SK-N-SH (cell line): Measurements from ENCODE around the gene ETHE1. TPM values are rescaled to one million over a fixed set of nuclear protein-coding genes. Genes with fewer than 3 reads are reported as not detected.

Experiments
- CTCF ChIA-PET: fragments of 300-600, 350-600 bp; formaldehyde crosslinking; extraction: SDS; loops from one replicate; lab custom pipeline; 2021; lab: Yijun Ruan, JAX
- POLR2A ChIA-PET: fragments of 350-600 bp; sonication (Branson Sonifier 250); formaldehyde crosslinking; extraction: SDS; loops from one replicate; lab custom pipeline; 2020; ENCODE audit warnings: antibody characterized with exemption, inconsistent platforms; lab: Yijun Ruan, JAX
- DNase-seq: peaks from one replicate; pipeline ENCODE4 v3.0.0; 2012
- H2AFZ ChIP-seq: fragments of 200-600 bp; sonication (generic); 2 replicates; pipeline ENCODE4 v1.8.1; 2016; ENCODE audit warnings: antibody characterized with exemption, mild to moderate bottlenecking, low read depth
- H3F3A ChIP-seq: fragments of 200-600 bp; sonication (generic); replicated peaks from 2 replicates; pipeline ENCODE3; 2016; ENCODE audit warnings: antibody characterized with exemption, mild to moderate bottlenecking; ENCODE audit not compliant: insufficient read depth
- H3K27ac ChIP-seq, 2 experiments: fragments of 200-500 bp in 1 of 2; fragments of 200-600 bp in 1 of 2; sonication (Bioruptor generic) in 1 of 2; sonication (generic), shearing (Covaris generic) in 1 of 2; 2 replicates each; pipeline versions ENCODE4 v1.5.1 to v1.6.1; 2014 to 2016; ENCODE audit warnings: low read depth in 2 of 2, inconsistent platforms in 1 of 2, low read length in 1 of 2, mild to moderate bottlenecking in 1 of 2, mixed read lengths in 1 of 2
- H3K27me3 ChIP-seq: fragments of 200-600 bp; sonication (generic), shearing (Covaris generic); 2 replicates; pipeline ENCODE4 v1.6.1; 2016; ENCODE audit warnings: mixed run types; ENCODE audit not compliant: insufficient read depth
- H3K36me3 ChIP-seq, 2 experiments: fragments of 200-500 bp in 1 of 2; fragments of 200-600 bp in 1 of 2; sonication (Bioruptor generic) in 1 of 2; sonication (generic) in 1 of 2; replicated peaks in 1 of 2; 2 replicates each; pipeline versions ENCODE3 to v1.5.1; 2014 to 2016; ENCODE audit warnings: low read length in 1 of 2, mild to moderate bottlenecking in 1 of 2; ENCODE audit not compliant: insufficient read depth in 2 of 2, control insufficient read depth in 1 of 2
- H3K4me1 ChIP-seq, 2 experiments: fragments of 200-500 bp in 1 of 2; fragments of 200-600 bp in 1 of 2; sonication (Bioruptor generic) in 1 of 2; sonication (generic), shearing (Covaris generic) in 1 of 2; 2 replicates each; pipeline versions ENCODE4 v1.5.1 to v1.6.1; 2014 to 2016; ENCODE audit warnings: low read depth in 1 of 2, low read length in 1 of 2, mixed run types in 1 of 2; ENCODE audit not compliant: insufficient read depth in 2 of 2, control insufficient read depth in 1 of 2
- H3K4me2 ChIP-seq: fragments of 200-600 bp; sonication (generic), shearing (Covaris generic); 2 replicates; pipeline ENCODE4 v1.6.1; 2017; ENCODE audit warnings: mixed run types
- H3K4me3 ChIP-seq, 2 experiments: fragments of 200-500 bp in 1 of 2; fragments of 200-600 bp in 1 of 2; sonication (Bioruptor generic) in 1 of 2; sonication (generic), shearing (Covaris generic) in 1 of 2; 2 replicates each; pipeline versions ENCODE4 v1.5.1 to v1.8.1; 2014 to 2016; ENCODE audit warnings: low read depth in 2 of 2, inconsistent platforms in 1 of 2, low read length in 1 of 2, mild to moderate bottlenecking in 1 of 2, mixed read lengths in 1 of 2, moderate library complexity in 1 of 2
- H3K79me2 ChIP-seq: fragments of 200-600 bp; sonication (generic); 2 replicates; pipeline ENCODE4 v1.8.1; 2017; ENCODE audit warnings: mild to moderate bottlenecking; ENCODE audit not compliant: insufficient read depth
- H3K9ac ChIP-seq: fragments of 200-600 bp; sonication (generic); 2 replicates; pipeline ENCODE4 v1.6.1; 2017; ENCODE audit warnings: mixed run types
- H3K9me2 ChIP-seq: fragments of 200-600 bp; sonication (generic); 2 replicates; pipeline ENCODE4 v1.6.1; 2017; ENCODE audit warnings: mixed run types
- H3K9me3 ChIP-seq: fragments of 200-600 bp; sonication (generic); 2 replicates; pipeline ENCODE4 v1.6.1; 2017; ENCODE audit warnings: mixed run types, mild to moderate bottlenecking, moderate library complexity
- H4K20me1 ChIP-seq: fragments of 200-600 bp; sonication (generic); 2 replicates; pipeline ENCODE4 v1.6.1; 2017; ENCODE audit warnings: mild to moderate bottlenecking, mixed run types; ENCODE audit not compliant: insufficient read depth
- CHD2 ChIP-seq: fragments of 150-350 bp; IDR thresholded peaks from 2 replicates; pipeline ENCODE4 v1.6.1; 2018; ENCODE audit warnings: low read length; ENCODE audit not compliant: partially characterized antibody
- EP300 ChIP-seq, 2 experiments: IDR thresholded peaks; 2 replicates each; pipeline versions ENCODE4 v1.4.0 to v1.6.1; 2012; ENCODE audit warnings: borderline replicate concordance in 1 of 2, low read depth in 1 of 2, low read length in 1 of 2
- FOXM1 ChIP-seq: IDR thresholded peaks from 2 replicates; pipeline ENCODE4 v1.4.0; 2012; ENCODE audit warnings: low read depth, mild to moderate bottlenecking
- JUND ChIP-seq: IDR thresholded peaks from 2 replicates; pipeline ENCODE4 v1.4.0; 2012
- RAD21 ChIP-seq: IDR thresholded peaks from 2 replicates; pipeline ENCODE4 v1.6.1; 2012; ENCODE audit warnings: mild to moderate bottlenecking, low read length
- SIN3A ChIP-seq: IDR thresholded peaks from 2 replicates; pipeline ENCODE4 v1.6.1; 2012; ENCODE audit warnings: low read depth, mild to moderate bottlenecking, low read length, moderate library complexity, borderline replicate concordance
- TAF1 ChIP-seq: IDR thresholded peaks from 2 replicates; pipeline ENCODE4 v1.6.1; 2012; ENCODE audit warnings: low read depth, mild to moderate bottlenecking, low read length, moderate library complexity, borderline replicate concordance
- ZBTB33 ChIP-seq: IDR thresholded peaks from 2 replicates; pipeline ENCODE4 v1.4.0; 2012; ENCODE audit warnings: low read depth, borderline replicate concordance
- WGBS: methylation state at CpG from one replicate; pipeline ENCODE4 v1.1.6; 2017; ENCODE audit warnings: low lambda C conversion rate; 5-methylcytosine and 5-hydroxymethylcytosine counted together
- polyA plus RNA-seq, 3 experiments: library from polyadenylated mRNA; depleted of rRNA; stranded (reverse); fragments of >200 nt; gene quantifications; 2 replicates each; pipeline ENCODE4 v1.2.3, GENCODE V29; 2012
- TF ChIP-seq, protein P1 (sequence below): IDR thresholded peaks from 2 replicates; pipeline ENCODE4 v1.4.0; 2012; ENCODE audit warnings: low read depth, borderline replicate concordance
- TF ChIP-seq, protein P2 (sequence below): fragments of 200-600 bp; sonication (generic); IDR thresholded peaks from 2 replicates; pipeline ENCODE4 v1.6.1; 2017; ENCODE audit warnings: antibody characterized with exemption, mild to moderate bottlenecking, moderate library complexity

Gene ETHE1
- polyA plus RNA-seq, 1 of the 3 experiments (the other 2 are of a cell fraction), result 86.2 TPM

DNA sequence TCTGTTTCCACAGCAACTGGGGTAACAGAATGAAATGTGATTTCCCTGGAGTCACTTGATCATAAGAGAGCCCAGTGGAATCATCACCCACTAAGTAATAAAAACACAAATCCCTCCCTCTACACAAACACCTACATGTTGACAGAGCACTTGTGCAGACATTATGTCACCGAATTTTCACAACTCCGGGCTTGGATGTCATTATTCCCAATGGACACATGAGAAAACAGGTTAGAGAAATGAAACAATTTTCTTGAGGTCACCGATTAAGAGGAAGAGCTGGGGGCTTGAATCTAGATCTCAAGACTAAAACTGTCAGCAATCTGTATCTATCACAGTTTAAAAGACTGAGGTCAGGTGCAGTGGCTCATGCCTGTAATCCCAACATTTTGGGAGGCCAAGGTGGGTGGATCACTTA is 45.2 kb upstream of the ETHE1 start:
- Histone ChIP-seq H4K20me1 (no peaks in the 10 kb centered on the region), H3K4me1 (peaks cover 0 to 15% of the 10 kb centered on the region in 2 experiments; a peak in 1 of 4 replicates), H3K9me2 (no peaks in the 10 kb centered on the region), H3F3A (no peaks in the 10 kb centered on the region), H3K4me3 (no peak overlapping the region), H3K4me2 (no peak overlapping the region), H3K79me2 (peaks cover 50% of the 10 kb centered on the region; the same call in 1 of the 2 replicates), H3K36me3 (peaks cover 0 to 9% of the 10 kb centered on the region in 2 experiments), H3K27ac (no peak overlapping the region), H3K27me3 (no peaks in the 10 kb centered on the region), H3K9ac (no peak overlapping the region), H2AFZ (no peak overlapping the region), H3K9me3 (no peaks in the 10 kb centered on the region)
- no peak for DNase-seq
- TF ChIP-seq SIN3A (no peak), TAF1 (no peak), EP300 (IDR thresholded peaks at IDR 0.05; ENCODE audit: borderline replicate concordance in 1 of 2, low read depth in 1 of 2, low read length in 1 of 2) (no peak), RAD21 (no peak), JUND (no peak), CHD2 (no peak), ZBTB33 (no peak)
- TF ChIP-seq, protein P1, sequence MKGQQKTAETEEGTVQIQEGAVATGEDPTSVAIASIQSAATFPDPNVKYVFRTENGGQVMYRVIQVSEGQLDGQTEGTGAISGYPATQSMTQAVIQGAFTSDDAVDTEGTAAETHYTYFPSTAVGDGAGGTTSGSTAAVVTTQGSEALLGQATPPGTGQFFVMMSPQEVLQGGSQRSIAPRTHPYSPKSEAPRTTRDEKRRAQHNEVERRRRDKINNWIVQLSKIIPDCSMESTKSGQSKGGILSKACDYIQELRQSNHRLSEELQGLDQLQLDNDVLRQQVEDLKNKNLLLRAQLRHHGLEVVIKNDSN, result no peak
- TF ChIP-seq, protein P2, sequence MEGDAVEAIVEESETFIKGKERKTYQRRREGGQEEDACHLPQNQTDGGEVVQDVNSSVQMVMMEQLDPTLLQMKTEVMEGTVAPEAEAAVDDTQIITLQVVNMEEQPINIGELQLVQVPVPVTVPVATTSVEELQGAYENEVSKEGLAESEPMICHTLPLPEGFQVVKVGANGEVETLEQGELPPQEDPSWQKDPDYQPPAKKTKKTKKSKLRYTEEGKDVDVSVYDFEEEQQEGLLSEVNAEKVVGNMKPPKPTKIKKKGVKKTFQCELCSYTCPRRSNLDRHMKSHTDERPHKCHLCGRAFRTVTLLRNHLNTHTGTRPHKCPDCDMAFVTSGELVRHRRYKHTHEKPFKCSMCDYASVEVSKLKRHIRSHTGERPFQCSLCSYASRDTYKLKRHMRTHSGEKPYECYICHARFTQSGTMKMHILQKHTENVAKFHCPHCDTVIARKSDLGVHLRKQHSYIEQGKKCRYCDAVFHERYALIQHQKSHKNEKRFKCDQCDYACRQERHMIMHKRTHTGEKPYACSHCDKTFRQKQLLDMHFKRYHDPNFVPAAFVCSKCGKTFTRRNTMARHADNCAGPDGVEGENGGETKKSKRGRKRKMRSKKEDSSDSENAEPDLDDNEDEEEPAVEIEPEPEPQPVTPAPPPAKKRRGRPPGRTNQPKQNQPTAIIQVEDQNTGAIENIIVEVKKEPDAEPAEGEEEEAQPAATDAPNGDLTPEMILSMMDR, result no peak
- POLR2A ChIA-PET, result no interaction called here
- WGBS, result 84% methylated on average over 3 of the region's 3 CpGs
- CTCF ChIA-PET, result interaction anchor here (1.8 to 3.9 kb wide), 2 partner anchors 17 to 22 kb away, joined by 4 to 24 read pairs; no protein-coding TSS in a partner anchor

DNA sequence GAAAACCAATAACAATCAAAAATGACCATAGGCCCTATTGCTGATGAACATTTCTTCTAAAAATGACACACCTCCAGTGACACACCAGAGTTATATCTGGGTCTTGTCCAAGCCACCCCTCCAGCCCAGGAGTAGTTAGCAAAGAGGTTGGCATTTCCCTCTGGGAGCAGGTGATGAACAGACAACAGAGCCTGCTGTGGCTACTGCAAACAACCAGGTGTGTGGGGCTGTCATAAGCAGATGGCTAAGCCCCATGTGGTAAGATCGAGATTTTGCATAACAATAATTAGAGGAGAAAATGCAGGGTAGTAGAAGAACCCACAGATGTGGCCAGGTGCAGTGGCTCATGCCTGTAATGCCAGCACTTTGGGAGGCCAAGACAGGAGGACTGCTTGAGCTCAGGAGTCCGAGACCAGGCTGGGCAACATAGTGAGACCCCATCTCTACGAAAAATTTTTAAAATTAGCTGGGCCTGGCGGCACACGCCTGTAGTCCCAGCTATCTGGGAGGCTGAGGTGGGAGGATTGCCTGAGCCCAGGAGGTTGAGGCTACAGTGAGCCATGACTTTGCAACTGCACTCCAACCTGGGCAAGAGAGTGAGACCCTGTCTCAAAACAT is 43.3 kb upstream of the ETHE1 start:
- Histone ChIP-seq H4K20me1 (no peaks in the 10 kb centered on the region), H3K27ac (no peak overlapping the region), H3K79me2 (peaks cover 65% of the 10 kb centered on the region; the same call in 1 of the 2 replicates), H3K9ac (no peak overlapping the region), H2AFZ (no peak overlapping the region), H3F3A (no peaks in the 10 kb centered on the region), H3K9me2 (no peaks in the 10 kb centered on the region), H3K36me3 (peaks cover 0 to 9% of the 10 kb centered on the region in 2 experiments), H3K4me3 (no peak overlapping the region), H3K9me3 (no peaks in the 10 kb centered on the region), H3K4me1 (peaks cover 0 to 7% of the 10 kb centered on the region in 2 experiments; a peak in 1 of 4 replicates), H3K4me2 (no peak overlapping the region), H3K27me3 (no peaks in the 10 kb centered on the region)
- ChIA-PET CTCF (interaction anchor here (1.1 to 3.9 kb wide), 3 partner anchors 16 to 82 kb away, joined by 3 to 24 read pairs (median 5); partner anchors contain the start of genes IRGQ and ZNF576), POLR2A (no interaction called here)
- no peak for TF ChIP-seq JUND
- no peak for TF ChIP-seq FOXM1
- DNase-seq, result no peak
- WGBS, result 90% methylated on average over 5 of the region's 5 CpGs
